HCT116 (cell line): ENCODE measurements around the gene EIPR1. TPM values are rescaled to one million over a fixed set of nuclear protein-coding genes. Genes with fewer than 3 reads are reported as not detected.

ENCODE experiments used
- ATAC-seq: fragments of 200-7000 bp; cut with Tn5 transposase; 2 replicates; pipeline ENCODE4 v1.9.1; 2020; ENCODE audit warnings: mild to moderate bottlenecking, moderate library complexity
- BruUV-seq: library from RNA; stranded (reverse); fragments of 400-500 nt; replicated peaks from 2 replicates; lab custom pipeline; 2021; lab: Mats Ljungman, UMichigan
- CTCF ChIA-PET: fragments of 300-600 bp; sonication (Branson Sonifier 250); formaldehyde crosslinking; loops from one replicate; lab custom pipeline; 2021; ENCODE audit warnings: antibody characterized with exemption; lab: Charles Lee
- POLR2A ChIA-PET: fragments of 300-600, 350-600 bp; sonication (Branson Sonifier 250); formaldehyde crosslinking; loops from one replicate; lab custom pipeline; 2021; ENCODE audit warnings: antibody characterized with exemption; lab: Charles Lee
- RAD21 ChIA-PET, 2 experiments: fragments of 300-600 bp; sonication (Branson Sonifier 250); formaldehyde crosslinking; loops; one replicate each; lab custom pipeline; 2023; ENCODE audit warnings: low total read pairs in 2 of 2; ENCODE audit not compliant: uncharacterized antibody in 2 of 2, unreplicated experiment in 2 of 2, low non-redundant PET in 1 of 2; lab: Charles Lee
- DNase-seq: peaks from one replicate; pipeline ENCODE4 v3.0.0-alpha.2; 2010; ENCODE audit warnings: low read depth, low spot score
- H2AFZ ChIP-seq: fragments of 200-600 bp; shearing (Covaris generic), sonication (generic); 2 replicates; pipeline ENCODE4 v1.6.1; 2017; ENCODE audit warnings: low read depth, mixed run types, mixed read lengths, antibody characterized with exemption, low read length; ENCODE audit not compliant: poor library complexity, severe bottlenecking
- H3K27ac ChIP-seq: 2 replicates; pipeline ENCODE4 v1.5.1; 2012; ENCODE audit warnings: low read depth, low read length
- H3K27me3 ChIP-seq: fragments of 200-600 bp; sonication (generic); 2 replicates; pipeline ENCODE4 v1.6.1; 2016; ENCODE audit warnings: mixed run types, low read length, mixed read lengths; ENCODE audit not compliant: insufficient read depth
- H3K36me3 ChIP-seq, 2 experiments: fragments of 200-500 bp in 1 of 2; fragments of 200-600 bp in 1 of 2; sonication (Bioruptor generic) in 1 of 2; sonication (generic) in 1 of 2; 2 replicates each; pipeline versions ENCODE4 v1.5.1 to v1.6.1; 2014 to 2016; ENCODE audit warnings: low read length in 2 of 2, inconsistent platforms in 1 of 2, mixed read lengths in 1 of 2, mixed run types in 1 of 2; ENCODE audit not compliant: insufficient read depth in 2 of 2, control insufficient read depth in 1 of 2
- H3K4me1 ChIP-seq, 2 experiments: fragments of 200-600 bp in 1 of 2; sonication (generic) in 1 of 2; 2 replicates each; pipeline versions ENCODE4 v1.5.1 to v1.6.1; 2012 to 2017; ENCODE audit warnings: low read length in 2 of 2, inconsistent platforms in 1 of 2, mild to moderate bottlenecking in 1 of 2, mixed read lengths in 1 of 2, mixed run types in 1 of 2, moderate library complexity in 1 of 2; ENCODE audit not compliant: insufficient read depth in 2 of 2, control insufficient read depth in 1 of 2
- H3K4me2 ChIP-seq: fragments of 200-600 bp; sonication (generic); 2 replicates; pipeline ENCODE4 v1.6.1; 2017; ENCODE audit warnings: mixed run types, low read length, mixed read lengths
- H3K4me3 ChIP-seq, 2 experiments: fragments of 200-600 bp in 1 of 2; sonication (generic) in 1 of 2; replicated peaks in 1 of 2; 2 replicates each; pipeline ENCODE4 v1.5.1; 2011 to 2016; ENCODE audit warnings: low read length in 2 of 2, control low read depth in 1 of 2, low read depth in 1 of 2, mild to moderate bottlenecking in 1 of 2, mixed read lengths in 1 of 2, mixed run types in 1 of 2
- H3K79me2 ChIP-seq: fragments of 200-600 bp; sonication (generic); 2 replicates; pipeline ENCODE4 v1.6.1; 2017; ENCODE audit warnings: mild to moderate bottlenecking, mixed run types, low read length, moderate library complexity, mixed read lengths; ENCODE audit not compliant: insufficient read depth
- H3K9ac ChIP-seq: fragments of 200-600 bp; sonication (generic); 2 replicates; pipeline ENCODE4 v1.6.1; 2016; ENCODE audit warnings: low read length, mixed read lengths
- H3K9me2 ChIP-seq: fragments of 200-600 bp; sonication (generic), shearing (Covaris generic); 2 replicates; pipeline ENCODE4 v1.6.1; 2017; ENCODE audit warnings: mixed run types, mild to moderate bottlenecking, moderate library complexity; ENCODE audit not compliant: insufficient read depth
- H3K9me3 ChIP-seq, 2 experiments: fragments of 200-500 bp in 1 of 2; fragments of 200-600 bp in 1 of 2; sonication (Bioruptor generic) in 1 of 2; sonication (generic) in 1 of 2; 2 replicates each; pipeline ENCODE4 v1.6.1; 2014 to 2017; ENCODE audit warnings: low read length in 2 of 2, mixed read lengths in 2 of 2, inconsistent platforms in 1 of 2, low read depth in 1 of 2, mild to moderate bottlenecking in 1 of 2, mixed run types in 1 of 2, moderate library complexity in 1 of 2; ENCODE audit not compliant: control insufficient read depth in 1 of 2, insufficient read depth in 1 of 2
- H4K20me1 ChIP-seq: fragments of 200-600 bp; sonication (generic), shearing (Covaris generic); 2 replicates; pipeline ENCODE4 v1.6.1; 2017; ENCODE audit warnings: mixed run types, mild to moderate bottlenecking, moderate library complexity; ENCODE audit not compliant: insufficient read depth
- CBX3 ChIP-seq: IDR thresholded peaks from 2 replicates; pipeline ENCODE4 v1.6.1; 2012; ENCODE audit warnings: low read depth
- CEBPB ChIP-seq: IDR thresholded peaks from 2 replicates; pipeline ENCODE4 v1.6.1; 2012; ENCODE audit warnings: low read depth
- ELF1 ChIP-seq: IDR thresholded peaks from 2 replicates; pipeline ENCODE4 v1.6.1; 2012; ENCODE audit warnings: low read depth, borderline replicate concordance
- EZH2 ChIP-seq: fragments of 200-600 bp; sonication (generic); IDR thresholded peaks from 2 replicates; pipeline ENCODE4 v1.6.1; 2017; ENCODE audit warnings: antibody characterized with exemption, mixed run types
- JUND ChIP-seq: IDR thresholded peaks from 2 replicates; pipeline ENCODE4 v1.6.1; 2012
- POLR2AphosphoS5 ChIP-seq: IDR thresholded peaks from 2 replicates; pipeline ENCODE4 v1.6.1; 2011; ENCODE audit warnings: mild to moderate bottlenecking, low read depth, low read length, moderate library complexity
- RAD21 ChIP-seq: IDR thresholded peaks from 2 replicates; pipeline ENCODE4 v1.6.1; 2012; ENCODE audit warnings: low read depth, mild to moderate bottlenecking
- SP1 ChIP-seq: IDR thresholded peaks from 2 replicates; pipeline ENCODE4 v1.6.1; 2012; ENCODE audit warnings: low read depth
- intact Hi-C: fragments of 100-400 bp; cut with micrococcal nuclease; formaldehyde crosslinking; loops from 2 replicates; pipeline ENCODE4 v1.10.0; 2022
- total RNA-seq: library from RNA; stranded (reverse); gene quantifications from one replicate; pipeline ENCODE4 v1.2.1, GENCODE V29; 2021; ENCODE audit not compliant: unreplicated experiment
- TF ChIP-seq, protein P1 (sequence below): IDR thresholded peaks from 2 replicates; pipeline ENCODE4 v1.6.1; 2011; ENCODE audit warnings: mild to moderate bottlenecking, low read length, moderate library complexity; ENCODE audit not compliant: insufficient replicate concordance; ENCODE audit errors: extremely low read depth
- TF ChIP-seq, protein P2 (sequence below): IDR thresholded peaks from 2 replicates; pipeline ENCODE4 v1.6.1; 2012

EIPR1 gene
- total RNA-seq, 1 experiment from 2014 or later = 36.9 TPM

DNA sequence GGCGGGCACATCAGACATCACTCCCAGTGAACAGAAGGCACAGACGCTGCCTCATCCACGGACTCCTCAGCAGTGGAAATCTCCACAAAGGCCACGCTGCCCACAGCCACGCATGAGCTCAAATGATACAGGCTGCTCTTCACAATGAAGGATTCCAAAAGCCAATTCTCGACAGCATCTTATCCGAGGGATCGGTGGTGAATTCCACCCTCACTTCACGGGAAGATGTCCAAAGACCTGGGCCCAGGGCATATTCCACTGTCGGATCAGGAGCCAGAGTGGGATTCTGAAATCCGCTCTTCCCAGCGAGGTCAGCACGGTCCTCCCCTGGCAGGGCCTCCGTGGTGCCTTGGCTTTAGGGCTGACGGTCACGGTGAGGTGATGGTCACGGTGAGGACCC, 55.8 kb downstream of the EIPR1 start:
- Histone ChIP-seq H3K9me2 (no peaks in the 10 kb centered on the region), H3K9ac (no peak overlapping the region), H4K20me1 (no peaks in the 10 kb centered on the region), H2AFZ (no peak overlapping the region), H3K4me1 (no peaks in the 10 kb centered on the region), H3K9me3 (no peaks in the 10 kb centered on the region), H3K79me2 (peaks cover 12% of the 10 kb centered on the region; the same call in 1 of the 2 replicates), H3K27ac (no peak overlapping the region), H3K4me3 (no peak overlapping the region), H3K4me2 (no peak overlapping the region), H3K36me3 (0 out of 4 replicates have a peak, but pooled peaks cover 0 to 6% of the 10 kb centered on the region in 2 experiments), H3K27me3 (no peaks in the 10 kb centered on the region)
- TF ChIP-seq POLR2AphosphoS5 = no peak
- TF ChIP-seq CEBPB = no peak
- TF ChIP-seq SP1 = no peak
- no peak for TF ChIP-seq CBX3
- TF ChIP-seq, protein P1, sequence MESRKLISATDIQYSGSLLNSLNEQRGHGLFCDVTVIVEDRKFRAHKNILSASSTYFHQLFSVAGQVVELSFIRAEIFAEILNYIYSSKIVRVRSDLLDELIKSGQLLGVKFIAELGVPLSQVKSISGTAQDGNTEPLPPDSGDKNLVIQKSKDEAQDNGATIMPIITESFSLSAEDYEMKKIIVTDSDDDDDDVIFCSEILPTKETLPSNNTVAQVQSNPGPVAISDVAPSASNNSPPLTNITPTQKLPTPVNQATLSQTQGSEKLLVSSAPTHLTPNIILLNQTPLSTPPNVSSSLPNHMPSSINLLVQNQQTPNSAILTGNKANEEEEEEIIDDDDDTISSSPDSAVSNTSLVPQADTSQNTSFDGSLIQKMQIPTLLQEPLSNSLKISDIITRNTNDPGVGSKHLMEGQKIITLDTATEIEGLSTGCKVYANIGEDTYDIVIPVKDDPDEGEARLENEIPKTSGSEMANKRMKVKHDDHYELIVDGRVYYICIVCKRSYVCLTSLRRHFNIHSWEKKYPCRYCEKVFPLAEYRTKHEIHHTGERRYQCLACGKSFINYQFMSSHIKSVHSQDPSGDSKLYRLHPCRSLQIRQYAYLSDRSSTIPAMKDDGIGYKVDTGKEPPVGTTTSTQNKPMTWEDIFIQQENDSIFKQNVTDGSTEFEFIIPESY = no peak
- TF ChIP-seq RAD21 = no peak
- TF ChIP-seq, protein P2, sequence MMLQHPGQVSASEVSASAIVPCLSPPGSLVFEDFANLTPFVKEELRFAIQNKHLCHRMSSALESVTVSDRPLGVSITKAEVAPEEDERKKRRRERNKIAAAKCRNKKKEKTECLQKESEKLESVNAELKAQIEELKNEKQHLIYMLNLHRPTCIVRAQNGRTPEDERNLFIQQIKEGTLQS = no peak
- no peak for TF ChIP-seq JUND
- no peak for TF ChIP-seq ELF1
- no peak for TF ChIP-seq EZH2
- POLR2A ChIA-PET = no interaction called here
- no peak for DNase-seq
- no peak for ATAC-seq
- RAD21 ChIA-PET = no interaction called here
- no TSS peak for BruUV-seq
- intact Hi-C loops = no loop called here
- CTCF ChIA-PET = no interaction called here
